IPS-11a (cell line): ENCODE results near the gene PTPN11.
"Not testable (repeated sequence)": the region's sequence is repeated elsewhere in the genome, so short reads cannot be mapped to it uniquely, and the experiment has no call there.

Experiments used
- H3K4me3 ChIP-seq: one replicate; pipeline ENCODE4 v1.5.1; 2013; ENCODE audit warnings: low read depth, low read length, control low read depth

The PTPN11 gene

DNA sequence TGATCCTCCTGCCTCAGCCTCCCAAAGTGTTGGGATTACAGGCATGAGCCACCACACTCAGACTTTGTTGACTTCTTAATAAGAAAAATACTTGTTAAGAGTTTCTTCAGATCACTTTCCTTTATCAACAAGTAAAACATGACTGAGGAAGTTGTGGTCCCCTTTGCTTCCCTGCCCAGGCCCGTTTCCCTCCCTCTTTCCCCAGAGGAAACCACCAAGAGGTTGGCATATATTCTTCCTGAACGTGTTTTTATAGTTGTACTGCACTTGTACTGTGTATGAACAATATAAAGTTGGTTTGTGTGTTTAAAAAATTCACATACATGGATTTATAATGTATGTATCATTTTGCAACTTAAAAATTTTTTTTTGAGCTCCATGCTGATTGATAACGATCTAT, 28.4 kb downstream of the PTPN11 start:
- no peak overlapping the region for H3K4me3 ChIP-seq

DNA sequence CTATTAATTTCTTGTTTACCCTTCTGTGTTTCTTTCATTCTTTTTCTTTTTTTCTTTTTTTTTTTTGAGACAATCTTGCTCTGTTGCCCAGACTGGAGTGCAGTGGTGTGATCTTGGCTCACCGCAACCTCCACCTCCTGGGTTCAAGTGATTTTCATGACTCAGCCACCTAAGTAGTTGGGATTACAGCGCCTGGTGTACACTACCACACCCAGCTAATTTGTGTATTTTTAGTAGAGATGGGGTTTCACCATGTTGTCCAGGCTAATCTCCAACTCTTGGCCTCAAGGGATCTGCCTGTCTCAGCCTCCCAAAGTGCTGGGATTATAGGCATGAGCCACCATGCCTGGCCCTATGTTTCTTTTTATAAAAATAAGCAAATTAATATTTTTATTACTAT, 29.4 kb downstream of the PTPN11 start:
- H3K4me3 ChIP-seq: not testable (repeated sequence)

DNA sequence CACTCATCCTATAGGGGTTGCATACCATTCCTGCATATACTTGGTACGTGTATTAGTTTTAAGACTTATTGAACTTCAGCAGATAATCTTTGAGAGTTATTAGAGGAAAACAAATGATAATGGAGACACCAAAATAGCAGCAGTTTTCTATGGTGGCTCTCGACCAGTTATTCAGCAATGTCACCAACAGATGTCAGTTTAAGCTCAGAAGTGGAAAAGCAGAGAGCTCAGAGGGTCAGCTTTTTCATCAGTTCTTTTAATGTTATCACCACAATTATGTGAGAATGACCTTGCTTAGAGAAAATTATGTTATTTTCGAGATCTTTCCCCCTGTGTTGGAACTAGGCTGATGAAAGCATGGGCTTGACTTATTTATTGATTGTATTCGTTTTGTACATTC, 32.0 kb downstream of the PTPN11 start:
- no peak overlapping the region for H3K4me3 ChIP-seq

DNA sequence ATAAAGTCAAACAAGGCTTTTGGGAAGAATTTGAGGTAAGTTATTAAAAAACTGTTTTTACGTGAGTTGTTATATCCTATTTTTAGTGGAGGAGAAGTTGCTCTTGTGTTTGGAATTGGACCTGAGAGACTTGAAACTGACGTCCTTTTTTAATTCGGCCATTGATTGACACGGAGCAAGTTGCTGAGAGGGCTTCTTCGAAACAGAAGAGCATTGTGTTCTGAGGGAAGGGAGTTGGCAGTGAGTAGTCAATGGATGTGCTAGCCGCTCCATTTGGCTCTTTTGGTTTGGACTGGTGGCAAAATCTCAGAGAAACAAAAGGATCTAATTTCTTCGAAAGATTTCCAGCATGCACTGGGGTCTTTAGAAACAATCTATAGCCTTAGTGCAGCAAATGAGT, 37.3 kb downstream of the PTPN11 start:
- H3K4me3 ChIP-seq: no peak overlapping the region

DNA sequence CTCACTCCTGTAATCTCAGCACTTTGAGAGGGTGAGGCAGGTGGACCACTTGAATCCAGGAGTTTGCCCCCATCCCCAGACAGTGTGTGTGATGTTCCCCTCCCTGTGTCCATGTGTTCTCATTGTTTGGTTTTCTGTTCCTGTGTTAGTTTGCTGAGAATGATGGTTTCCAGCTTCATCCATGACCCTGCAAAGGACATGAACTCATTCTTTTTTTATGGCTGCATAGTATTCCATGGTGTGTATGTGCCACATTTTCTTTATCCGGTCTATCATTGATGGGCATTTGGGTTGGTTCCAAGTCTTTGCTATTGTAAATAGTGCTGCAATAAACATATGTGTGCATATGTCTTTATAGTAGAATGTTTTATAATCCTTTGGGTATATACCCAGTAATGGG, 38.4 kb downstream of the PTPN11 start:
- H3K4me3 ChIP-seq: not testable (repeated sequence)

DNA sequence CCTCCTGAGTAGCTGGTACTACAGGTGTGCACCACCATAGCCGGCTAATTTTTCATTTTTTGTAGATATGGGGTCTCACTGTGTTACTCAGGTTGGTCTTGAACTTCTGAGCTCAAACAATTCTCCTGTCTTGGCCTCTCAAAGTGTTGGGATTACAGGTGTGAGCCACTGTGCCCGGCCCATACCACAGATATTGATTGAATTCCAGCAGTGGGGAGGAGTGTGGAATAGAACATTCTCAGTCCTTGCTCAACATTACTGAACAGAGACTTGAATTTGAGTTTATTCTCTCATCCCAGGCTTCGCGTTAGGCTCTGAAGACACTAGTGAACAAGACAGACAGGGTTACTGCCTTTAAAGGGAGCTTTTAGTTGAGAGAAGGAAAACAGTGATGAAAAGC, 39.6 kb downstream of the PTPN11 start:
- H3K4me3 ChIP-seq: no peak overlapping the region

DNA sequence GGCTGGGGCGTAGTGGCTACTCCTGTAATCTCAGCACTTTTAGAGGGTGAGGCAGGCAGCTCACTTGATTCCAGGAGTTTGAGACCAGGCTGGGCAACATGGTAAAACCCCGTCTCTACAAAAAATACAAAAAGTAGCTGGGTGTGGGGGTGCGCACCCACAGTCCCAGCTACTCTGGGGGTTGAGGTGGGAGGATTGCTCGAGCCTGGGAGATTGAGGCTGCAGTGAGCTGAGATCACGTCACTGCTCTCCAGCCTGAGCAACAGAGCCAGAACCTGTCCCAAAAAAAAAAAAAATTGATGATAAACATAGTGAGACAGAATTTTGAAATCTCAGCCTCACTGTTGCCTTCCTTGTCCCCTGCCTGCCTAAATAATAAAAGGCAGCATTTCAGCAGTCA, 40.0 kb downstream of the PTPN11 start:
- H3K4me3 ChIP-seq: no peak overlapping the region

DNA sequence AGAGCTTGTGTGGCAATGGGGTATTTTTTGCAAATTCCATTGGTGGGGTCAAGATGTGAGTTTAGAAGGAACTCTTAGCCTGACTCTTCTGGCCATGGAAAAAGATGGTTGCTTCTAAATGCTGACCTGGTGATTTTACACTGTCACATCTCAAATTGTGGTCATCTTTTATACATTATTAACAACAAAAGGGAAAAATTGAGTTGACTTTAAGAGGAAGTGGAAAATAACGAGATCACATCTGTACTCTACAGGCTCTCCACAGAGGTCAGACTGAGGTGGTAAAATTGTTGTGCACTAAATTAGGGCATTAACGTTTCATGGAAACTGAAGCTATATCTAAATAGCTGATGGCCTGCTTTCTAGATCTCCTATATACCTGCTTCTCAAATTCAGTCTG, 44.7 kb downstream of the PTPN11 start:
- no peak overlapping the region for H3K4me3 ChIP-seq

DNA sequence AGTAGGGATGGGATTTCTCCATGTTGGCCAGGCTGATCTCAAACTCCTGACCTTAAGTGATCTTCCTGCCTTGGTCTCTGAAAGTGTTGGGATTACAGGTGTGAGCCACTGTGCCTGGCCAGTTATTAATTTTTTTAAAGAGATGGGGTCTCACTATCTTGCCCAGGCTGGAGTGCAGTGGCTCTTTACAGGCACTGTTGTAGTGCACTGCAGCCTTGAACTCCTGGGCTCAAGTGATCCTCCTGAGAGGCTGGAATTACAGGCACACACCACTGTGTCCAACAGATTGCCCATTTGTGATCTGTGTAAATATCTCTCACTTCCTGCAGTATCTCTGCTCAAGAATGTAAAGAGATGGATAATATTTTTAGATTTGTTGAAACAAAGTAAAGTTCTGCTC, 45.9 kb downstream of the PTPN11 start:
- no peak overlapping the region for H3K4me3 ChIP-seq

DNA sequence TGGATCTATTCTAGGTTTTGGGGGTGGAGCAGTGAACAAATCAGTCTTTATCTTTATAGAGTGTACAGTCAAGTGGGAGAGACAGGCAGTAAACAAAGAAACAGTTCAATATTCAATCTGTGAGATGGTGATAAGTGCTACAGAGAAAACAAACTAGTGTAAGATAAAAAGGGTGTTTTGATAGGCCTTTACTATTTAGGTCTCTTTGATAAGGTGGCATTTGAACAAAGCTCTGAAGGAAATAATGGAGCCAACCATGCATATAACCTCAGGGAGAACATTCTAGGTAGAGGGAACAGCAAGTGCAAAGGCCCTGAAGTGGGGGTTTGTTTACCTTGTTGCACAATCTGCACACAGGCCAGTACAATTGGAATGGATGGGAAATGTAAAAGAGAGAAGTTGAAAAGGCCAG, 47.3 kb downstream of the PTPN11 start:
- H3K4me3 ChIP-seq: no peak overlapping the region

DNA sequence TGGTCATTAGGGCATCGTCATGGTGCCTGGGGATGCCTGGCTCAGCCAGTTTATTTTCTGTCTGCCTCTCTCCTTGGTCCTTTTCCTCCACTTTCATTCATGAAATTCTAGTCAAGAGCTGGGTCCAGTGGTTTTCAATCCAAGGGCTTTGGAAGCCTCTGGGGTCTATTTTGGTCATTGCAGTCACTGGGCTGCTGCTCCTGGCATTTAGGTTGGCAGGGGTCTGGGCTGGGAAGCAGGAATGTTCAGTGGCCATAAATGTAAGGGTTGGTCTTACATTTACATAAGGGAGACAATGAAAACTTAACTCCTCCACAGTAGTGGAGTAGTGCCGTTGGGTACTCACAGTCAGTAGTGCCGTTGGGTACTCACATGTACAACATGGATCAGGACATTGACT, 48.1 kb downstream of the PTPN11 start:
- H3K4me3 ChIP-seq: no peak overlapping the region

DNA sequence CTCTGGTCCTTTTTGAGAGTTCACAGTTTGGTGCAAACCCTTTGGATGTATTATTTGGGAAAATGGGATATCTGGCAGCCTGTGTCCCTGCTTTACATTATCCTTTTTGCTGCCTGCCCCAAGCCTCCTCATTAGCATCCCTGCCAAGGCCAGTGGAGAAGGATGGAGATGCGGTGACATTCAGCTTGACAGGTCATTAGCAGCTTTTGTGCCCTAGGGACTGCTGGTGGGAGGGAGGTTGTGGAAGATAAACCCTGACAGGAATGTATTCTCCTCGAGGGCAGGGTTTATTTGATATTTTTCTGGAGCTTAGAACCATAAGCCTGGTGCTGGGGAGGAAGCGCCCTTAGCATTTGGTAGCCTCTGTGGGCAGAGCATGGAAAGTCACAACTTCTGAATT, 49.3 kb downstream of the PTPN11 start:
- H3K4me3 ChIP-seq: no peak overlapping the region

DNA sequence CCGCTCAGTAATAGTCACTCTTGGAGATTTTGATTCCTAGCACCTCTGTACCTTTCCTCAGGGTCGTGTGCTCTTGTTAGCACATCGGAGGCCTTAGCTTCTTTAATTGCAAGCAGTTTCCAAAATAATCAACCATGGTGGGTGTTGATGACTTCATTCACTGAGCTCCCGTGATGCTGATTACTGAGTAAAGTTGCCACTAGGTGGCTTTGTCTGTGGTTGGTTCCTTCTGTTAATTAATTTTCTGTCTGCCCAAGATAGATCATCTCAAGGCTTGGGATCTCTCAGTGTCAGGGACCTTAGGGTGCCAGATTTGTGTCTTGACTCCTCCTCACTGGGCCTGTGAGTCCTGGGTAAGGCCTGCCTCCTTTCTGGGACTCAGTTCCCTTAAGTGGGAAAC, 54.3 kb downstream of the PTPN11 start:
- H3K4me3 ChIP-seq: no peak overlapping the region

DNA sequence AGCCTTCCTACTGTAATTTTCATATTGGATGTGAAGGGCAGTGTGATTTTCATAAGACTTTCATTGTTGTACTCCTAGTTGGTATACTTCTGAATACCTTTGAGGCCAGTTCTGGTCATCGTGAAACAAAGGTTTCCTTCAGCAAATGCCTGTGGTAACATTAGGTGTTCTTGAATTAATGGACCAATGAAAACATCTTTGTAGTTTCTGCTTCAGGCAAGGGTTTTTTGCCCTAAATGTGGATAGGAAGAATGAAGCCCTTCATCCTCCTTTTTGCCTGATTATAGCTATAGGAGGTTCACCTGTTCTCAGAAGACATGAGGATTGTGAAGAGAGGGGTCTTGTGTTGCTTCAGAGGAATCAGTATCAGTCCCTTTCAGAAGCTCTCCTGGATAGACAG, 60.7 kb downstream of the PTPN11 start:
- H3K4me3 ChIP-seq: no peak overlapping the region

DNA sequence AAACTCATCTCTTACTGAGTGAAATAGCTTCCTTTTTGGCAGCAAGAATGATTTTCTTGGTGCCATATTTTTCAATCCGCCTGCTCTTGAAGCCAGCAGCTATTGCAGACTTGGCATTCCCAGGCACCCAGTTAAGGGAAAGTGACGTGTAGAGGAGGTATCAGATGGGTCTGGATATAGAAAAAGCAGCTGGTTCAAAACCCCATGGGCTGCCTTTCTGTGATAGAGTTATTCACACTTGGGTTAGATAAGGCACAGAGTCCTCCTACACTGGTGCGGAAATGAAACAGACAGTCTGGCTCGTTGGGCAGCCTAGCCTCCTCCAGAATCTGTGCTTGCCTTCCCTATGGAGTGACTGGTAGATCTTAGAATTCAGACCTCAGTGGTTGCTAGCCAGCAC, 62.2 kb downstream of the PTPN11 start:
- no peak overlapping the region for H3K4me3 ChIP-seq

DNA sequence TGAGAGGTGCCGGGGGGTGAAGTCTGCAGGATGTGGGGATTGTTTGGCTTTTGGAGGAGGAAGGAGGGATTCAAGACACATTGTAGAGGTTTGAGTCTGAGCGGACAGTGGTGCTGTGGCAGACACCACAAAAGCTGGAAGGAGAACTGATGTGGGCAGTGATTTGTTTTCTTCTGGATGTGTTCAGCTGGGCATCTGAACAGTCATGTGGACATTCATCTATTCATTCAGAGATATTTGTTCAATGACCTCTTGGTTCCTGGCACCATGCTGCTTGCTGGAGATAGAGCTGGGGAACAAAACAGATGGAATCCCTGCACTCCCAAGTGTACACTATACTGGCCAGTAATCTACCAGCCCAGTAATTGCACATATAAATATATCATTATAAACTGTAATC, 64.0 kb downstream of the PTPN11 start:
- no peak overlapping the region for H3K4me3 ChIP-seq

DNA sequence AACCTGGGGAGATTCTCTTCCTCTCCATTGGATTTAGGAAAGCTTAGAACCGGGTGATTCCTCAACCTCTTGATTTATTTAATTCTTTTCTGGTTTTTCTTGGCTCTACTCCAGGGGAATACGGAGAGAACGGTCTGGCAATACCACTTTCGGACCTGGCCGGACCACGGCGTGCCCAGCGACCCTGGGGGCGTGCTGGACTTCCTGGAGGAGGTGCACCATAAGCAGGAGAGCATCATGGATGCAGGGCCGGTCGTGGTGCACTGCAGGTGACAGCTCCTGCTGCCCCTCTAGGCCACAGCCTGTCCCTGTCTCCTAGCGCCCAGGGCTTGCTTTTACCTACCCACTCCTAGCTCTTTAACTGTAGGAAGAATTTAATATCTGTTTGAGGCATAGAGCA, 67.6 kb downstream of the PTPN11 start:
- H3K4me3 ChIP-seq: no peak overlapping the region

DNA sequence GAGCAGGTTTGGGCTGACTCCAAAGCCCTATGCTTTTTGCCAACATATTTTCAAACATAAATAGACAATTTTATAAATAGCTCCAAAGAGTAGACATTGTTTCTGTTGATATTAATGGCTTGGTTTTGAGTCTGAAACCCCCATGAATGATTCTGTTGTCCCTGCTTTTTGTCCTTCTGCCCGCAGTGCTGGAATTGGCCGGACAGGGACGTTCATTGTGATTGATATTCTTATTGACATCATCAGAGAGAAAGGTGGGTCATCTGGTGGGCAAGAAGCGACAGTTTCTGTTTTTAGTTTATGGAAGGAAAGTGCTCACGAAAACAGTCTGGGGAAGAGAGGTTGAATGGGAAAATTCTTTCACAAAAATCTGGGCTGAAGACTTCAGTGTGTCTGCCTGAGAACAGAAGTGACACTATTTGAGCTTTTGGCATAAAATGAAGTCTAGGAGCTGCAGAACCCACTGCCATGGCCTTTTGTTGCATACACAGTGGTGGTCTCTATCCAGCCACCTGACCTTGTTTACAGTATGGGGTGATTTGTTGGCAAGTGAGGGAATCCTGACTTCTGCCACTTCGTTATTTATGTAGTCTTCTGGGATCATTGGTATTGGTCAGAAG, 69.6 kb downstream of the PTPN11 start:
- H3K4me3 ChIP-seq: no peak overlapping the region

DNA sequence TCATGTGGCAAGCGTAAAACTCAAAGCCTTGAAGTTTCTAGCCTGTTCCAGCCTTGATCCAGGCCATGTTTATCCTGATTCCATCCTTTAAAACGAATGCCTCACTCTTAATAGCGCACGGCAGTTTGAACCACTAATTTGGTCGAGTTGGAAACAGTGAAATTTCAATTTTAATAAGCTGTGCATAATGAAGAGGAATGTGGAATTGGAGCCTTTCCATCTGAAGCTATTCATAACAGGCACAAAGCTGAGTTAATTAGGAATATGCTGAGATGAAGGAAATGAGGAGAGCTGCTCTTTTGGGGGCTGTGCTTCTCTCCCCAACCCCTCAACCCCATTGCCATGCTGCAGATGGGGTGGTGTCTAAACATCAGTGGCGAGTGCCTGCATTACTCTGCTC, 70.7 kb downstream of the PTPN11 start:
- no peak overlapping the region for H3K4me3 ChIP-seq

DNA sequence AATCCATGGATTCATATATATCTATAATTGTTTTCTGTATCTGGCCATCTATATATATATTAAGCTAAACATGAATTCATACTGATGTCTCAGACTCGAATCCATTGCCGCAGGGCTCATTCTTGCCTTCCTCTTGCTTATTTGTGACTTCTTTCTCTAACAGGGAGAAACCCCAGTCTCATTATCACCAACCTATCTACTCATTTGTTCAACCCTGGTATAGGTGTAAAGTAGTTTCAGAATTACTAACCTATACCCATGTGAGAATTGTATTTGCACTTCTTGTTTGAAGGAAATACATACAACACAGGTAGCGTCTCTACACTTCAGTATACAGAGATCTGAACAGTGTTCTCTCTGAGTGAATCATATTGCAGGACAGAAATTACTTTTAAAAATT, 77.7 kb downstream of the PTPN11 start:
- no peak overlapping the region for H3K4me3 ChIP-seq

DNA sequence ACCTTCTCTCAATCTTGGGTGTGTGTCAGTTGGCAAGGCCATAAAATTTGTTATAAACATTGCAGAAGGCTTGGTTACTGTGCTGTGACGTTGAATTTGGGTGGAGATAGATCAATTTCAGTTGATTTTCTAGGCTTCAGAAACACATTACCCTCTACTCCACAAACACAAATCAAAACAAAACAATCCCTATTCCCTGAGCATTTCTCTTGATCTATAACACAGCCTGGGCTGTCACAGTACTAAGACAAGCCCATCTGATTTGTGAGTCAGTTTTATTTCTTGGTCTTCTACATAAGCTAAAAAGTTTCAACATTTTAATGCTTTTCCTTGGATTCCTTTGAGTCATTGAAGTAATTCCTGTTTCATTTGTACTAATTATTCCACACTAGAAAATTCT, 79.8 kb downstream of the PTPN11 start:
- H3K4me3 ChIP-seq: no peak overlapping the region

DNA sequence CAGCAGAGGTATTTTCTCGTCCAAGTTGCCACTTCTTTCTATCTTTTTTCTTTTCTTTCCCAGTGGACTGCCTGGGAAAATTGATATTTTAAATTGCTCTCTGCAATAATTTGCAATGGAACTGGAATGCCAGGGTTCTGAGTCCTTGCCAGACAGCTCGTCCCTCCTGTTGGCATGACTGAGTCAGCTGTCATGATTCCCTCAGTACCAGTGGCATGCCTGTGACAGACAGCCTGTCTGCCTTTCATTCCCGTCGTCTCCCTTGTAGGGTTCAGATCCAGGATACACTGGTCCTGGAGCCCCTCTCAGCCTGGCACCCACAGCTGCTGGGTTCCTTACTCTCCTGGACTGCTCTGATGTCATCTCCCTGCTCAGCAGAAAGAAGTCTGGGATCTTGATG, 84.8 kb downstream of the PTPN11 start:
- no peak overlapping the region for H3K4me3 ChIP-seq

DNA sequence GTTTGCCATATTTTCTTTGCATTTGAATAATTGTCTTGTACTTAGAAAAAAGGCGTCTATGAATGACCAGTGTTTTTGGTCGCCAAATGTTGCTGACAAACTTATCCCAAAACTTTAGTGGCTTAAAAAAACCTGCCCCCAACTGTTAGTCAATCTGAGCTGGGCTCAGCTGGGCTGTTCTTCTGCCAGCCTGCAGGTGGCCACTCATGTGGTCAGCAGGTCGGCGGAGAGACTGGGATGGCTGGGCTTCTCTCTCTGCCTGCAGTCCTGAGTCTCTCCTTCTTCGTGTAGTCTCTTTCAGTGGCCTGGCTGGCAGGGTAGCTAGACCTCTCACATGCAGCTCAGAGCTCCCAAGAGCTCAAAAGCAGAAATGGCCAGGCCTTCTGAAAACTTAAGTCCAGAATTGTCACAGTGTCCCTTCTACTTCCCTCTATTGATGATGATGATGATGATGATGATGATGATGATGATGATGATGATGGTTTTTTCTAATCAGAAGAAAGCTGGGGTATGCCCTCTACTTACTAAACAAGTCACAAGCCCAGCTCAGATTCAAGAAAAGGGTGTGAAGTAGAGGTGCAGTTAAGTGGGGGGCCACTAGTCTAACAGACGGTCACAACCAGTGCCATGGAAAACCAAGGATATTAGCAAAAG, 87.9 kb downstream of the PTPN11 start:
- no peak overlapping the region for H3K4me3 ChIP-seq
